GM18519 (cell line): ENCODE results near the gene TENT4A.

ENCODE experiments used
- ATAC-seq: cut with Tn5 transposase; IDR thresholded peaks from one replicate; pipeline ENCODE4 v1.9.1; 2021; ENCODE audit warnings: mild to moderate bottlenecking, moderate library complexity; ENCODE audit not compliant: unreplicated experiment, low FRiP score

Gene TENT4A

GRCh38 chr5:6790346-6790865, 77.2 kb downstream of the TENT4A start:
- ATAC-seq, result no peak

DNA sequence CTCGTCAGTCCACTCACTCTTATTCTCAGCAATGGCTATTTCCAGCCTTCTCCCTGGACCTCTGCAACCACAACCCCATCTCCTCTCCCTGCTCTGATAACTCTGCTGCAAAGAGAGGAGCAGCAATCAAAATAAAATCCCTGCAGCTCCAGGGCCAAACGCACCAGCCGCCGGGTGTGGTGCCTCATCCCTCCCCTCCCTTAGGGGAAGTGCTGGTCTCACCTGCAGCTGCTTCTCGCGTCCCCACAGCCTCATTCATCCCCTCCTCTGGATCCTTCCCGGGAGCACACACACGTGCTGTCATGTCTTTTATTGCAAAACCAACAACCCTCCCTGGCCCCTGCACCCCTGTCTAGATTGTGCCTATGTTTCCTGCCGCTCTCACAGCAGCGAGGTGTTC, 77.8 kb downstream of the TENT4A start:
- no peak for ATAC-seq

DNA sequence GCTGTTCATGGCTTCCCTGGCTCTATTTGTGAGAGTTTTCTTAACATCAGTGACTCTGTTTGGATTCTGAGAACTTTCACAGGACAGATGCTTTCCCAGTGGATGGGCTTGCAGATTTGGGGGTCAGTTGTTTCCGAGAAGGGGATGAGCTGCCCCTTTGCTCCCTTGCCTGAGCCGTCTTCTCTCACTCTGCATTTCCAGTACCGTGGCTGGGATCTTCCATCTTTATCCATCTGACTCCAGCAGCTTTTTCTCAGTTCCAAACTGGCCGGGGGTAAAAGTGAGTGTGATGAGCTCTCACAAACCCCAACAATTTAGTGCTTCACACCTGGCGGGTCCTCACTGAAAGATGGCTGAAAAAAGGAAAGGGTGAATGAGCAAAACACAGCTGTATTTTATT, 79.1 kb downstream of the TENT4A start:
- no peak for ATAC-seq

DNA sequence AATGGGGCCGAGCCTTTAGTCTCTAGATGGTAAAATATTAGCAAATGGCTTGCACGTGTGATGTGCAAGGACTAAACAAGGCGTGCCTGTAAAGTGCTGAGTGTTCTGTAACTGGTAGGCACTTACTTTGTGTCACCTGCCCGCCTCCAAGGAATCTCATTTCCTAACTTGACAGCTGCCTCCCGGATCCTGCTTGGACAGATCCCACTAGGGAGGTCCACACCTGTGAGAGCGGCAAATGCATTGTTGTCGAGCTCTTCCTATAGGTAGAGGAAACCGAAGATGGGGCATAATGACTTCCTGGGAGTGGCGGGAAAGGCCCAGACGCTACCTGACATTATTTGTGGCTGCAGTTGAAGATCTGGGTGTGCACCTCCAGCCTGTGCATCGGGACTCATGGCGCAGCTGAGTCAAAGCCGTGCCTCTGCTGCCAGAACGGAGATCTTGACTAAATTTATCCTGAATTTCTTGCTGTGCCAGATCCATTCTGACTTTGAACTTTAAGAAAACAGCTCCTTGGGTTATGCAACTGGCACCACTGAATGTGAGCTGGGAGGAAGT, 79.8 kb downstream of the TENT4A start:
- no peak for ATAC-seq

DNA sequence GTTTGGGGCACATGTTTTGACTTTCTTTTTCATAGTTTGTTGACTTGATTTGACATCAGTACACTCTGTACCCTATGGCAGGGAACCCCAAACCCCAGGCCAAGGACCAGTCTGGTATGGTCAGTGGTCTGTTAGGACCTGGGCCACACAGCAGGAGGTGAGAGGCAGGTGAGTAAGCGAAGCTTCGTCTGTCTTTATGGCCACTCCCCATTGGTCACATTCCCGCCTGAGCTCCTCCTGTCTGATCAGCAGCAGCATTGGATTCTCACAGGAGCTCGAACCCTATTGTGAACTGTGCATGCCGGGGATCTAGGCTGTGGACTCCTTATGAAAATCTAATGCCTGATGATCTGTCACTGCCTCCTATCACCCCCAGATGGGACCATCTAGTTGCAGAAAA, 88.0 kb downstream of the TENT4A start:
- ATAC-seq, result no peak

- ATAC-seq, result no peak
Observed at GRCh38 chr5:6803981-6804550, 90.8 kb downstream of the TENT4A start.

- no peak for ATAC-seq
Observed at GRCh38 chr5:6804766-6805501, 91.7 kb downstream of the TENT4A start.

- ATAC-seq, result no peak
Observed at GRCh38 chr5:6805841-6806240, 92.6 kb downstream of the TENT4A start.
